HL-60 (cell line): ENCODE measurements around the gene CDC42BPA.
A peak's percentile ranks its signal among the peaks of the same experiment; 100 is the strongest.

Experiments used
- CTCF ChIP-seq: IDR thresholded peaks from one replicate; pipeline ENCODE4 v1.5.1; 2011; ENCODE audit warnings: low read length, control low read depth, inconsistent platforms; ENCODE audit not compliant: insufficient read depth
- GABPA ChIP-seq: IDR thresholded peaks from 2 replicates; pipeline ENCODE4 v1.6.1; 2012; ENCODE audit warnings: low read depth
- POLR2AphosphoS5 ChIP-seq: IDR thresholded peaks from 2 replicates; pipeline ENCODE4 v1.6.1; 2012; ENCODE audit warnings: low read depth
- REST ChIP-seq: IDR thresholded peaks from 2 replicates; pipeline ENCODE4 v1.6.1; 2012; ENCODE audit warnings: low read depth; ENCODE audit not compliant: insufficient replicate concordance

GRCh38 chr1:226966683-226967082, 351.6 kb downstream of the CDC42BPA start:
- TF ChIP-seq CTCF (no peak), POLR2AphosphoS5 (no peak), GABPA (no peak), REST (peak; percentile 64)
